Activated gamma-delta T cell (primary cell): ENCODE measurements around the gene DUSP7.
A peak's percentile ranks its signal among the peaks of the same experiment; 100 is the strongest.

ENCODE experiments used
- DNase-seq: peaks from one replicate; lab custom pipeline; 2025; lab: John Stamatoyannopoulos, UW

Gene DUSP7

GRCh38 chr3:52006017-52006819 is 50.2 kb downstream of the DUSP7 start:
- no peak for DNase-seq

- no peak for DNase-seq
These were observed 50.8 kb downstream of the DUSP7 start for GRCh38 chr3:52005571-52005986.

- no peak for DNase-seq
These were observed 51.4 kb downstream of the DUSP7 start for GRCh38 chr3:52004906-52005395.

GRCh38 chr3:52004163-52004787 is 52.1 kb downstream of the DUSP7 start:
- no peak for DNase-seq

GRCh38 chr3:52002748-52003147 is 53.6 kb downstream of the DUSP7 start:
- no peak for DNase-seq

GRCh38 chr3:52001443-52001974 is 54.9 kb downstream of the DUSP7 start:
- peak; percentile 56 for DNase-seq

- DNase-seq, result no peak
These were observed 56.5 kb downstream of the DUSP7 start for GRCh38 chr3:51999846-52000245.
